Measurements from ENCODE around the gene FOXP1.

GRCh38 chr3:70905491-70905890 is 678.0 kb downstream of the FOXP1 start:
- TF ChIP-seq CTCF (conservative IDR thresholded peaks at IDR 0.05; ENCODE audit: low read depth, low read length) (no peak), EZH2 (IDR thresholded peaks at IDR 0.05; ENCODE audit: borderline replicate concordance, low read depth, low read length, poor library complexity, severe bottlenecking) (no peak)
